NCI-H2196 treated with DMSO at 0.1 percent for 48 hours (cell line): ENCODE results near the gene SPSB3.

Experiments
- DNase-seq: peaks from one replicate; lab custom pipeline; 2025; ENCODE audit not compliant: unreplicated experiment; lab: John Stamatoyannopoulos, UW

The SPSB3 gene

DNA sequence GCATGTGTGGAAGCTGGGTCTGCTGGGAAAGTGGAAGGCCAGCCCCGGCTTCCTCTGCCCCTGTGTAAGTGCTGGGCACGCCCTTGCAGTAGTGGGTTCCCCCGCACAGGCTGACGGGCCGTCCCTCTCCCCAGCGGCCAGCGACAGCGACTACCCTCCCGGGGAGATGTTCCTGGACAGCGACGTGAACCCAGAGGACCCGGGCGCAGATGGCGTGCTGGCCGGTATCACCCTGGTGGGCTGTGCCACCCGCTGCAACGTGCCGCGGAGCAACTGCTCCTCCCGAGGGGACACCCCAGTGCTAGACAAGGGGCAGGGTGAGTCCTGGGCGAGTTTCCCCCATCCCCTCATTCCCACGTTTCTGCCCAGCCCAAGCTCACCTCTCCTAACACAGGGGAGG is 16.5 kb downstream of the SPSB3 start:
- no peak for DNase-seq

DNA sequence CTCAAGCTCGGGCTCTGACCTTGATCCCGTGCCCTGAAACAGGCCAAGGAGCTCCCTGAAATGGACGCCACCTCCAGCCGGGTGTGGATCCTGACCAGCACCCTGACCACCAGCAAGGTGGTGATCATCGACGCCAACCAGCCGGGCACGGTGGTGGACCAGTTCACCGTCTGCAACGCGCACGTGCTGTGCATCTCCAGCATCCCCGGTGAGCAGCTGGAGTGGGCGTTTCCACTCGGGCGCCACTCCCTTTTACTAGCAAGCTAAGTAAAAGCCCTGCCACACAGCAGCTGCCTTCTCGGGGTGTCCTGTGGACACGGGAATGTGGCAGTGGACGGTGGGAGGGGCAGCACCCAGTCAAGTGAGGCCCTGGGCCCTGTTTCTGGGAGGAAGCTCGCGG is 17.4 kb downstream of the SPSB3 start:
- no peak for DNase-seq

DNA sequence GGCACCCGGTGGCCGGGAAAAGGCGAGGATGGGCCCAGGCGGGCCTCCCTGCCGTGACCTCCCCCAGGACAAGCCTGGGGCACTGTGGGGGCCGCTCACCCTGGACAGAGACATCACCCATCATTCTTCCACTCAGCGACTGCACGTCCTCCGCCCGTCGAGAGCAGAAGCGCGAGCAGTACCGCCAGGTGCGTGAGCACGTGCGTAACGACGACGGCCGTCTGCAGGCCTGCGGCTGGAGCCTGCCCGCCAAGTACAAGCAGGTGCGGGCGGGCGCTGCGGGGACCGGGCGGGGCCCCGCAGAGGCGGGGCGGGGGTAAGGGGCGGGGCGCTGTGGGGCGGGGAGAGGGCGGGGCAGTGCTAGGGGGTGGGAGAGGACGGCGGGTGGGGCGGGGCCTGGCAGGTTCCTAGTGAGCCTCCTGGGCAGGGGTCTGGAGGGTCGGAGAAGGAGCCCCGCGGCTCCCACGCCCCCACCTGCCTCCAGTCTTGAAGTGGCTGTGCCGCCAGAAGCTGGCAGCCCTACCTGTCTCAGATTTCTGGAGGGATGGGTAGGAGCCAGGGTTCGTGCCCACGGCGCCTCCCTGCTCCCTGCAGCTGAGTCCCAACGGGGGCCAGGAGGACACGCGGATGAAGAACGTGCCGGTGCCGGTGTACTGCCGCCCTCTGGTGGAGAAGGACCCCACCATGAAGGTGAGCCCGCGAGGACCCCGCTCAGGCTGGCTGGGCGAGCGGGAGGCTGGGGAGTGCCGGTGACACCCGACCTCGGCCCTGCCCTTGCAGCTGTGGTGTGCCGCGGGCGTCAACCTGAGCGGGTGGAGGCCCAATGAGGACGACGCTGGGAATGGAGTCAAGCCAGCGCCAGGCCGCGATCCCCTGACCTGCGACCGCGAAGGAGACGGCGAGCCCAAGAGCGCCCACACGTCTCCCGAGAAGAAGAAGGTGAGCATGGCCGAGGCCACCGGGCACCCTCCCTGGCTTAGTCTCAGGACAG is 18.6 kb downstream of the SPSB3 start:
- no peak for DNase-seq

DNA sequence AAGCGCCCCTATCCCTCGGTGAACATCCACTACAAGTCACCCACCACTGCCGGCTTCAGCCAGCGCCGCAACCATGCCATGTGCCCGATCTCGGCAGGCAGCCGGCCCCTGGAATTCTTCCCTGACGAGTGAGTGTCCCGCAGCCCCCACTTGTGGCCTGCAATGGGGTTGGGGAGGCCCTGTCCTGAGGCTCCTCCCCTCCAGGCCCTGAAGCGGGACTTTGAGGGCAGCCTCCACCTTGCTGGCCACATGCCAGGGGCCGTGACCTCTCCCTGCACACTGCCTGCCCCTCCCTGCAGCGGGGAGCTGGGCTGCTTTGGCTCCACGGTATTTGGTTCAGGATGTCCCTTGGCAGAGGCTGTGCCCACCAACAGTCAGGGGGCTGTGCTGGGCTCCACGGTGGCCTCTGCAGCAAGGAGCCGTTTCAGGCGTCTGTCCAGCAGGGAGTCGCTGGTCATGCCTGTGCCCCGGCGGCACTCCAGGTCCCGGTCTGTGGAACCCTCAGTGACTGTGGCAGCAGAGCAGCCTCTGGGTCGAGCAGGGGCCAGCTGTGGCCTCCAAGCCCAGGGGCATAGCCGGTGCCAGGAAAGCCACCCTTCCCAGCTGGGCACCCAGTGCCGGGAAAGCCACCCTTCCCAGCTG is 19.4 kb downstream of the SPSB3 start:
- DNase-seq = no peak

DNA sequence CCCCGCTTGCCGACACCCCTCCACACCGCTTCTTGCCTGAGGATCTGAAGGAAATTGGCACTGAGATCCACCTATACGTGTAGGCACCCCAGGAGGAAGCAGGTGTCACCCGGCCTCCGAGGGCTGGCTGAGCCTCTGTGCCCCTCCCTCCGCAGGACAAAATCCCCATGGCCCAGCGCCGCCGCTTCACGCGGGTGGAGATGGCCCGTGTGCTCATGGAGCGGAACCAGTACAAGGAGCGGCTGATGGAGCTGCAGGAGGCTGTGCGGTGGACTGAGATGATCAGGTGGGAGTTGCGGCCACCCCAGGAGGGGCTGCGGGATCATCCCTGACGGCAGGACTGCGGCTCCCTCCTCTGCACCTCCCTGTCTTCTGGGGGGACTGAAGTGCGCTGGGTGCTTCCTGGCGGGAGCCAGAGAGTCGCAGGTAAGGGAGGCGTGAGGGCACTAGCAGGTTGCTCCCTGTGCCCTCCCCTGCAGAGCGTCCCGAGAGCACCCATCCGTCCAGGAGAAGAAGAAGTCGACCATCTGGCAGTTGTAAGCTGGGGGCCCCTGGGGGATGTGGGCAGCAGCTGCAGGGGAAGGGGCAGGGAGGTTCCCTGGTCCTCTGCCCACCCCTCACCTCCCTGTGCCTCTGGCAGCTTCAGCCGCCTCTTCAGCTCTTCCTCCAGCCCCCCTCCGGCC is 20.0 kb downstream of the SPSB3 start:
- DNase-seq = no peak

DNA sequence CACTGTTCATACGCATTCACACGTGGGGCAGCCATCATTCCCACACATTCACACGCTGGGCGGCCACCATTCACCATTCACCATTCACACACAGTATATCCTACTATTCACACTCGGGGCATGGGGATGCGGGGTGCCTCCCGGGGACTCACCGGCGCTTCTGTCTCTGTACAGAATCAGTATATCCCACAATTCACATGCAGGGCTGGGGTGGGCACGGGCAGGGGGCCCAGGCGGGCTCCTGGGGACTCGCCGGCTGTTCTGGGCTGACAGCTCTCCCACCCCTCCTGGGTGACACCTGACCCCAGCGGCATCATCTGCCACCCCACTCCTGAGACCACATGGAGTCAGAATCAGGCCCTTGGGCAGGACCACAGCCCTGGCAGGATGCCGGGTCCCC is 20.6 kb downstream of the SPSB3 start:
- no peak for DNase-seq

DNA sequence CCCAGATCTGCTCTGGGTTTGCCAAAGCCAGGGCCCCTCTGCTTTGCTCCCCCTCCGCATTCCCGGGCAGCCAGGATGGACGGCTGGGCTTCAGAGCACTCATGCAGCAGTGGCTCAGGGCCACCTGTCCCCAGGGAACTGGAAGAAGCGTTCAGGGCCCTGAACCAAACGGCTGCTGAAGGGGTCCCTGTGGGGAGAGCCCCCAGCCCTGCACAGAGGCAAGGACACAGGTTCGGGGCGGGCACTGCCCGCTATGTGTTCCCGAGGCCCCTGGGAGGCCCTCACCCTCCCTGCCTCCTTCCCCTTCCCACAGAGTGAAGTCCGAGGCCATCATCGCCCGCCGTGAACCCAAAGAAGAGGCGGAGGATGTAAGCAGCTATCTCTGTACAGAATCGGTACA is 21.5 kb downstream of the SPSB3 start:
- no peak for DNase-seq

DNA sequence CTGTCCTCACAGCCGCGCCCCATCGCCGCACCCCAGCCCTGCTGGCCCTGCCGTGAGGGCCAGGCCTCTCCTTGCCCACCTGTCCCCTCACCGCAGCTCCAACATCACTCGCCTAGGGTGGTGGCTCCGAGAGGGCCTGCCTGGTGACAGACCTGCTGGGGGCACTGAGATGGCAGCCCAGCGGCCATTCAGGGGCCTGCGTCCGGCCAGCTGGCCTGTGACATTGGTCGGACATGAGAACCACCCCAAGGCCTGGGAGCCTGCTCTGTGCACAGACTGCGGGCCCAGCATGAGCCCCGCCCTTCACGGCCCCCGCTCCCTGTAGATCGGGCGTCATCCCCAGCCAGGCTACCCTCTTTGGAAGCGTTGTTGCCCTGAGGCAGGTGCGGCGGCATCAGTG is 22.9 kb downstream of the SPSB3 start:
- DNase-seq = no peak

DNA sequence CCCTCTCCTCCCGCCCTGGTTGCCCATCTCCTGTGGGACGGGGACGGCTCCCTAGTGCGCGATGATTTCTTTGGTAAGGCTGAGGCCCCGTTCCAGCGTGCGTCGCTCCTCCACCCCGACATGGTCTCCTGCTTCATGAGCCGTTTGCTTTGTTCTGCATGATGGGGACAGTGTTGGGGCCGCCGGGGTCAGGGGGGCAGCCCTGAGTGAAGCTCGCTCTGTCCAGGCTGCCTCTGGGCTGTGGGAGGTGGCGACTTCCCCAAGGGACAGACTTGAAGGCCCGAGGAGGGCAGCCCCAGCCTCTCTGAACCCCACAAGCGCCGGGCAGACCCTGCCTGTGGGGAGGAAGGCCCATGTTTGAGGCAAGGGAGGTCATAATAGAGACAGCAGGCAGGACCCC is 23.4 kb downstream of the SPSB3 start:
- DNase-seq = no peak

DNA sequence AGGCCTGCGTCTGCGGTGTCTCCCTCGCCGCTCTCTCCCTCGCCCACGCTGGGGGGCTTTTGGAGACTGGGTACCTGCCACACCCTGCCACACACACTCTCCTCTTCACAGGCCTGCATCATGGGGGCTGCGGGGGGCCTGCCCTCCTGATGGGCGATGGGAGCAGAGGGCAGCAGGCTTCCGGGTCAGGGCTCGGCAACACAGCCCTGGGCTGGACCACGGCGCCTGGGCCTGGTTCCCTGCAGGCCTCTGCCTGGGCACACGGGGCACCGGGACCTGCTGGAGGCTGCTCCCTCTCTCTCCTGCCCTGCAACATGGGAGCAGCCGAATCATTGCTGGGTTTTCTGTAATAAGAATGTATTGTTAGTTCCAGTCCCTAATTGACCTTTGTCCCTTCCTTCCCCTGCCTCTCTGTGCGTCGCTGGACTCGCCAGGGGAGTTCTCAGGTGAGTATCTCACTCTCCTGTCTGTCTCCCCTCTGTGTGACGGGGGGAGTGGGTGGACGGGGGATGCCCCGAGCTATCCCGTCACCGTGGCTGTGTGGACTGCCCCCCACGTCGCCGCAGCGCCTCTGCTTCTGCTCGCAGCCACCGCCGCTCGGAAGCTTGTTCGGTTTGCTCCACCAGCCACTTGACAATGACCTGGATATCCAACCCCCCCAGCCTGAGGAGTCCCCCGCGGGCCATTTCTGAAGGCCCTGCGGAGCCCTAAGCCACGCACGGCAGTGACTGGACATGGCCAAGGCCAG is 24.5 kb downstream of the SPSB3 start:
- DNase-seq = no peak

DNA sequence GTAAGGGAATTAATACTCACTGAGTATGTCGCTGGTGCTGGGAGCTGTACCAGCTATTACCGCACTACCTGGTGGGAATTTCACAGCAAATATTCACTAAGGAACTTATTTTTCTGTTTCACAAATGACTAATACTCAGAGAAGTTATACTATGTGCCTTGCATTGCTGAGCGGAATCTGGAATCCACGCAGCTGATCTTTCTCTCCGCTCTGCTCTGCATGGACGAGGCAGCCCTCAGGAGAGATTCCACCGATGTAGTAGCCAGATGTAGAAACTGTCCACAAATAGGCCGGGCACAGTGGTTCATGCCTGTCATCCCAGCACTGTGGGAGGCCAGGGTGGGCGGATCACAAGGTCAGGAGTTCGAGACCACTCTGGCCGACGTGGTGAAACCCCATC is 28.2 kb downstream of the SPSB3 start:
- no peak for DNase-seq

DNA sequence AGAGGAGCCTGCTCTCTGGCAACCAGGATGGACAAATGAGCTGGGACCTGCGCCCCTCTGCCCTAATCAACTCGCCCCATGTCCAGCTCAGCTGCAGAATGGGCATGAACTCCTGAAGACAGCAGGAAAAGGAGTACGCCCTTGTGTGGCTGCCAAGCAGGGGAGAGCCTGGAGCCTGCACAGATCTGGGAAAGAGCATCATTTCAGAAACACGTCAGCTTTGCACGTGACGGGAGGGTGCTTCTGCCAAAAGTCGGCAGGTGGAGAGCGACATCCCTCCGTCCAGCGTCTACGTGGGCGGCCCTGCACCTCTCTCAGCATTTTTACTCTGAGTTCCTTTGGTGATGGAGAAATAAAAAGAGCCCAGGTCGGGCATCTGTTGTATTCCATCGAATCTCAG is 29.5 kb downstream of the SPSB3 start:
- no peak for DNase-seq

DNA sequence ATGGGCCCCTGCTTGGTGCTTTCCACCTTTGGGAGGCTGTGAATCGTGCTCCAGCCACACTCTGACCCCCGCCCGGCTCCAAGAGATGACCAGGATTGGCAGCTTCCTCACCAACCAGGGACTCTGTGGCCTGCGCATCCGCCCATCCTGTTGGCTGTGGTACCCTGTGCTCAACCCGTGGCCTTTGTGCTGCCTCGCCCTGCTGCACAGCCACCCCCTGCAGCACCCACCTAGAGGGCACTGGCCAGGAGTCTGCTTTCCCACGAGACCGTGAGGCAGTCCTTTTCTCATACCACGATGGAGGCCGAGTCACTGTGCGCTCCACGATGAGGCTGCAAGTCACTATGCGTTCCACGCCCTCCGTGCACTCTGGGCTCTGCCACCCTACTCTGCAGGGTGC is 30.4 kb downstream of the SPSB3 start:
- no peak for DNase-seq

DNA sequence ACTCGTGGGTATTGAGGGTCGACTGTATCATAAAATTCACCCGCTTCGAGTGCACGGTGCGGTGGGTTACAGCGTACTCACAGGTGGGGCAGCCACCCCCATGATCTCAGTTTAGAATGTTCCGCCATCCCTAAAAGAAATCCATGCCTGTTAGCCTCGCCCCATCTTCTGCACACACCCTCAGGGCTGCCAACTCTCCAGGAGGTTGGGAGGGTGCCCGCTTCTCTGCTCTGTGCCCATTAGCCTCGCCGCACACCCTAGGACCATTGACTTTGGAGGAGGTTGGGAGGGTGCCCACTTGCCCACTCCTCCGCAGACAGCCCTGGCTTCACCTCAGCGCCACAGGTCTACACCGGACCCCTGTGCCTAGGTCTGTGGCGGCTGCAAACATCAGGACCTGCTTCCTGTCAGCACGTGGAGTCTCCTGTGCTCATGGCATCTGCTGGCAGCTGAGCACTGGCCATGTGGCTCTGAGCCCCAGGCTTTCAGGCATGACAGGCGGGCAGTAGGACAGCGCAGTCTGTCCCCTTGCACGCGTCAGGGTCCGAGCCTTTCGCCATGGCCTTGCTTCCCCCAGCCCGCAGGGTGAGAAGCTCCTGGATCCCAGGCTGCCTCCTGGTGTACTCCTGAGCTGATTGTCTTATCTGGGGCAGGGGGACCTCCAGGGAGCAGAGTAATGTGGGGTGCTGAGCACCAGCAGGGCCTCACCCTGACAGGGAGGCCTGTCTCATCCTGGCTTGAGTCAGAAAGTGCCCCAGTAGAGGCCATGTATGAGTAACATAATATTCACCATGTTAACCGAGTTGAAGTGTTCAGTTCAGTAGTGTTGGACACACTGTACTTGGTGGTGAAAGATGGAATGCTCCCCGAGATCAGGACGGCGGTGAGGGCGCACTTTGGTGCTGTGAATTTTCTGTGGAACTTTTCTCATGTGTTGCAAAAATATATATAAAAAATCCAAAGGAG is 32.9 kb downstream of the SPSB3 start:
- DNase-seq = no peak

DNA sequence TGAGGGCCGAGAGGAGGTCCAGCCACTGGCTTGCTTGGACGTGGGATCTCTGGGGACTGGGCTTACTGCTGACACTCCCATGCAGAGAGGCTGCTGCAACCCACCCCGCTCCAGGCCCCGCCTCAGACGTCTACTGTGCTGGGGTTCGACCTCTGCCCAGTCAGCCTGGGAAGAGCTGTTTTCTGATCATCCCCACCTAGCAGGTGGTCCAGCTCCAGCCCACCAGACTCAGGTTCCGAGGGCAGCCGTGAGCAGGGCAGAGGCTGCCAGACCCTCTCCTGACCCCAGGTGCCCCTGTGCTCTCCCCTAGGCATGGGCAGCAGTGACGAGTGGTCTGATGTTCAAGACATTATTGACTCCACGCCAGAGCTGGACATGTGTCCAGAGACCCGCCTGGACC is 34.4 kb downstream of the SPSB3 start:
- DNase-seq = no peak

DNA sequence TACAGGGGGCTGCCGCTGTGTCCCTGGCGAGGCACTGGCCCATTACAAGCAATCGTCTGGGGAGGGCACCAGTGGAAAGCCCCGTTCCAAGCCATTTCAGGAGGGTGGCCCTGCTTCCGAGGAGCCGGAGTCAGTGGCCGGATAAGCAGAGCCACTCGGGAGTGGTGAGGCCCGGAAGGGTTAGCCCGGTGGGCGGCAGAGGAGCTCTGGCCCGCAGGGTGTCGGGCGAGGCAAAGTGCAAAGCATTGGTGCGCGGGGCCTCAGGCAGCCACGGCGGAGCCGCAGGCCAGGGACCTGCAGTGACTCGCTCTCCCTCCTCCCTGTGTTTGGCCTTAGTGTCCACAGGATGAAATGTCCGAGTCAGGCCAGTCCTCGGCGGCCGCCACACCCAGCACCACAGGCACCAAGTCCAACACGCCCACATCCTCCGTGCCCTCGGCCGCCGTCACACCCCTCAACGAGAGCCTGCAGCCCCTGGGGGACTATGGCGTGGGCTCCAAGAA is 35.6 kb downstream of the SPSB3 start:
- no peak for DNase-seq

DNA sequence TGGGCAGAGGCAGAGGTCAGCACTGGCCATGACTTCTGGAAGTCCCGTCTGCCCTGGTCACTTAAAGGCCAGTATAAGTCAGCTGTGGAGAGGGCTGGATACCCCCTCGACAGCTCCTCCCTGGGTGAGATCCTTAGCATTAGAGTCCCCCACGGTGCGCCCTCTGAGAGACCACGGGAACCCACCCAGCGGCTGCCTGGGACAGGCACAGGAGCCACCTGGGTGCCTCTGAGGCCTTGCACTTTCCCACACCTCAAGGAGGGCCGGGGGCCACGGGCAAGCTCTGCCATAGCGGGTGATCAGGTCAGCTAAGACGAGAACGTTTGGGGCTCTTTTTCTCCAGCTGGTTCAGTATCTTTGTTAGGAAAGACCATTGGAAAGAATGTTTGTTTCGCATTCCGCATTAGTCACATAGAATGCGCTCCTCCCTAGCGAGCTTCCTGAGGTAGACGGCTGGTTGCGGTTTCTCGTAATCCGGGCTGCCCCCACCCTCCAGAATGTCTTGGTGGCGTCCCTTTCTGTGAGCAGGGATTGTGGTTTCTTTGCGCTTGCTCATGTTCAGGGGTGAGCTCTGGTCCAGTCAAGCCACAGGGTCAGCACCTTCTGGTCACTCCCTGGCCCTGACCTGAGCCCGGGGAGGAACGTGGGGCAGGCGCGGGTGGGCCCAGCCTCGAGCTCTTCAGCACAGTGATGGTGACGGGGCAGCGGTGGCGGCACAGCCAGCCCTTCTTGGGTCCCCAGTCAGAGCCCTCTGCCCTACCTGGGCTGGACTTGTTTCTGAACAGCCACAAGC is 36.3 kb downstream of the SPSB3 start:
- DNase-seq = no peak

DNA sequence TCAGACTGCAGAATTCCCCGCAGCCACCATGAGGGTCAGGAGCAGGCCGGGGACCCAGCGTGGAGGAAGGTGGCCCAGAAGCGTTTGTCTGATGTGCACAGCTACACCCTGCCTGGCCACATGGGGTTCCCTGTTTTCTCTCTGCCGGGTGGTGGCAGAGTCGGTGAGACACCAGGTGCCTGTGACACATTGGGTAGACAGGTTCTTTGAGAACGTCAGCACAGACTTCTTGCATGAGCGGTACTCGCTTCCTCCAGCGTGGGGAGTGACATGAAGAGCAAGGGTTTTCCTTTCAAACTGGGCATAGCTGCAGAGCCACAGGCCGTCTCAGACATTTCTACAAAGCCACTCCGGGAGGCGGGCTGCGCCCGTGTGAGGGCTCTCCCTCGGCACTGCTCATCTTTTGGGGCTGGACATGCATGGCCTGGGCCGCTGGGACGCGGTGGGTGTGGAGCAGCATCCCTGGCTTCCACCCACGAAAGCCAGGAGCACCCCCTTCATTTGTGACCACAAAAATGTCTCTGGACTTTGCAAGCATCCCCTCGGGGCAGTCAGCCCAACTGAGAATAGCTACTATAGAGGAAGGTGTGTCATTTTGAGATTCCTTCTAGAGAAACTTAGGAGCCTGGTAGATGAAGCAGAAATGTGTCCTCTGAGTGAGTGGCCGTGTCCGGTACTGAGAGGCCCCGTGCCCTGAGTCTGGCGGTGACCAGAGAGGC is 37.0 kb downstream of the SPSB3 start:
- DNase-seq = no peak
